ENCODE results near the gene FANCC.
A peak's percentile ranks its signal among the peaks of the same experiment; 100 is the strongest.

DNA sequence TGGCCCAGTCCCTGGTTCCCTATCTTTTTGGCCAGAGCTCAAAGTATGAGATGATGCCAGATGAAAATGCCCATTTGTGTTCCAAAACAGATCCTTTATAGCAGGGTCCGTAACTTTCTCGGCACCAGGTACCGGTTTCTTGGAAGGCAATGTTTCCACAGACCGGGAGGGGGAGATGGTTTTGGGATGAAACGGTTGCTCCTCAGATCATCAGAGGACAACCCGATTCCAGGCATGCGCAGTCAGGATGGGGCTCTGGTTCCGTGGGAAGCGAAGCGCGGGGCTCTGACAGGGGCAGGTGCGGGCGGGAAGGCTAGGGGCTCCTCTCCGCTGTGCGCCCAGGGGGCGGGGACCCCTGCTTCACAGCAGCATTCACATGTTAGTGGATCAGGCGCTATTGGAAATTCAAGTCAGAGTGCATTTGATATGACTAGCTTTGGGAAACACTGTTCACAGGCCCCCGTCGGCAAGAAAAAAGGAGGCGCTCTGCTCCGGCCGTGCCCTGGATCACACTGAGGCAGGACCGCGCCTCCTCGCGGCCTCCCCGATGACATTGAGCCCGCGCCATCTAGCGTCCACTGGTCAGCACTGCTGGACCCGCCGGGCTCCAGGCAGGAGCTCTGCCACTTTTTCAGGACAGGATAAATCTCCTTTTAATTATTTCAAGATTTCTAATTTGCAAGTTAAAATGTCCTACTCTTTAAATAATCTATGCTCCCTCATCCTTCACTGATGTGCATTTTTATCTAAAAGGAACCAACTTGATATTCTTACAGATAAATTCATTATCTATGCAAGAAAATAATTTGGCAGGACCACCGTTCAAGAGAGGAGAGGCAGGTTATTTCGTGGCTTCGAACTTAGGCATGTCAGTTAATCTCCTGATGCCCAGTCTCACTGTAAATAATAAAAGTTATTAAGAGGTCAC lies 190.0 kb downstream of the FANCC start:
- TF ChIP-seq CTCF (IDR thresholded peaks at IDR 0.05) = peak; percentile 52 to 96 (median 90)
- no peak for TF ChIP-seq POLR2A (IDR thresholded peaks at IDR 0.05)
